MCF 10A (cell line): Measurements from ENCODE around the gene BTBD16. TPM values are rescaled to one million over a fixed set of nuclear protein-coding genes. Genes with fewer than 3 reads are reported as not detected.
A peak's percentile ranks its signal among the peaks of the same experiment; 100 is the strongest.

ENCODE experiments used
- BruUV-seq: library from RNA; stranded (reverse); fragments of 400-500 nt; replicated peaks from 2 replicates; lab custom pipeline; 2021; lab: Mats Ljungman, UMichigan
- CTCF ChIA-PET: fragments of 300-600 bp; sonication (Branson Sonifier 250); formaldehyde crosslinking; extraction: SDS; loops from one replicate; lab custom pipeline; 2021; ENCODE audit warnings: antibody characterized with exemption, inconsistent platforms; lab: Yijun Ruan, JAX
- POLR2A ChIA-PET: fragments of 300-600, 350-650 bp; sonication (Branson Sonifier 250); formaldehyde crosslinking; extraction: SDS; loops from one replicate; lab custom pipeline; 2020; ENCODE audit warnings: antibody characterized with exemption, inconsistent platforms; lab: Yijun Ruan, JAX
- DNase-seq: peaks from one replicate; pipeline ENCODE4 v3.0.0-alpha.2; 2018; ENCODE audit not compliant: unreplicated experiment
- H3K27ac Mint-ChIP-seq: one replicate; pipeline ENCODE4 v1.8.0; 2022; ENCODE audit warnings: mild to moderate bottlenecking, low read depth, mixed read lengths; ENCODE audit not compliant: unreplicated experiment
- H3K27me3 Mint-ChIP-seq: one replicate; pipeline ENCODE4 v1.8.0; 2022; ENCODE audit warnings: mixed read lengths; ENCODE audit not compliant: insufficient read depth, unreplicated experiment
- H3K36me3 Mint-ChIP-seq: one replicate; pipeline ENCODE4 v1.8.0; 2022; ENCODE audit warnings: mild to moderate bottlenecking, moderate library complexity, mixed read lengths; ENCODE audit not compliant: insufficient read depth, unreplicated experiment
- H3K4me1 Mint-ChIP-seq: one replicate; pipeline ENCODE4 v1.8.0; 2022; ENCODE audit warnings: mixed read lengths; ENCODE audit not compliant: insufficient read depth, unreplicated experiment
- H3K4me3 Mint-ChIP-seq: one replicate; pipeline ENCODE4 v1.8.0; 2022; ENCODE audit warnings: mild to moderate bottlenecking, moderate library complexity, mixed read lengths; ENCODE audit not compliant: unreplicated experiment
- H3K9me3 Mint-ChIP-seq: one replicate; pipeline ENCODE4 v1.8.0; 2022; ENCODE audit warnings: mixed read lengths; ENCODE audit not compliant: unreplicated experiment
- CTCF ChIP-seq: fragments of 200-600 bp; IDR thresholded peaks from one replicate; pipeline ENCODE4 v1.8.0; 2022; ENCODE audit warnings: antibody characterized with exemption, mild to moderate bottlenecking; ENCODE audit not compliant: unreplicated experiment
- intact Hi-C: fragments of 100-400 bp; cut with micrococcal nuclease; formaldehyde crosslinking; loops from 2 replicates; pipeline ENCODE4 v1.14.1; 2022
- total RNA-seq: library from RNA; stranded (reverse); gene quantifications from 2 replicates; pipeline ENCODE4 v1.2.3, GENCODE V29; 2022

BTBD16 gene
- total RNA-seq, 1 experiment from 2014 or later, result 0.16 TPM

GRCh38 chr10:122281751-122282150, 10.7 kb downstream of the BTBD16 start:
- intact Hi-C loops, result no loop called here
- no peak for TF ChIP-seq CTCF
- Mint-ChIP-seq H3K36me3 (peaks cover 35% of the 10 kb centered on the region), H3K27me3 (no peaks in the 10 kb centered on the region), H3K4me3 (no peak overlapping the region), H3K9me3 (no peaks in the 10 kb centered on the region), H3K4me1 (peaks cover 18% of the 10 kb centered on the region), H3K27ac (no peak overlapping the region)
- BruUV-seq, result no TSS peak
- no peak for DNase-seq
- ChIA-PET POLR2A (no interaction called here), CTCF (interaction anchor here (0.6 kb wide), 1 partner anchor 12 kb away, joined by 3 read pairs; no protein-coding TSS in a partner anchor)

DNA sequence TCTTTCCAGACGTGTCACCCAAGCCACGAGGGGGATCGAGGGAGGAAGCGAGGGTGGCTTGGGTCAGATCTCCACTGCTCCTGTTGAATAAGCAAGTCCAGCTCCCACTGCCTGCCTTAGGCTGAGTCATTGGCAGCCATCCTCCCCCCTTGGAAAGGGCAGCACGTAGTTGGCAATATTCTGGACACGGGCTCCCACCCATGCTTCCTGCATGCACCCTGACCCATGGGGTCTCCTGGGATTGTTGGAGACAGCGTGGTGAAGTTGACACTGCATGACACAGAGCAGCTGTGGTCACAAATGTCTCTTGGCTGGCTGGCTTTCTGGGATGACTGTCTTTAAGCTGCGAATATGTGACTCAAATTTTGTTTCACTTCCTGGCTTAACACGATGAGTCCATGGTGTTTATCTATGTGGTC, 11.2 kb downstream of the BTBD16 start:
- H3K9me3 Mint-ChIP-seq, result no peaks in the 10 kb centered on the region
- H3K27me3 Mint-ChIP-seq, result no peaks in the 10 kb centered on the region
- H3K4me1 Mint-ChIP-seq, result peaks cover 24% of the 10 kb centered on the region
- intact Hi-C loops, result no loop called here
- POLR2A ChIA-PET, result no interaction called here
- CTCF ChIA-PET, result interaction anchor here (0.6 to 1.0 kb wide), 2 partner anchors 17 to 32 kb away, joined by 4 read pairs; no protein-coding TSS in a partner anchor
- BruUV-seq, result no TSS peak
- peaks cover 36% of the 10 kb centered on the region for H3K36me3 Mint-ChIP-seq
- no peak for TF ChIP-seq CTCF
- DNase-seq, result peak; percentile 23
- H3K4me3 Mint-ChIP-seq, result no peak overlapping the region
- no peak overlapping the region for H3K27ac Mint-ChIP-seq

DNA sequence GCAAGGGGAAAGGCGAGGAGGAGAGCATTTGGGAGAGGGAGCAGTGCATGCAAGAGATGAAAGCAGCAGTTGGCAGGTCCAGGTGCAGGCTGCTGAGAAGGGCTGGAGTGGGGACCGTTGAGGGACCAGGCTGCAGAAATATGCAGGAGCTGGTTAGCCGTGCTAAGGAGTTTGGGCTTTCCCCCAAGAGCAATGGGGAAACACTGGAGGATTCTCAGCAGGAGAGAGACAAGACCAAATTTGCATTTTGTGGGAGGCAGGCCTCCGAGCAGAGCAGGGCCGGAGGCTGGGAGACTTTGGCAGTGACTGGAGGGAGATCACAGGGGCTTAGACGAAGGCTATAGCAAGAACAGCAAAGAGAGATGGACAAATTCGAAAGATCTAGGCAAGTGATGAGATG, 11.8 kb downstream of the BTBD16 start:
- no TSS peak for BruUV-seq
- H3K9me3 Mint-ChIP-seq, result no peaks in the 10 kb centered on the region

More for the DNA sequence above, 11.8 kb downstream of the BTBD16 start:
- intact Hi-C loops, result no loop called here
- H3K36me3 Mint-ChIP-seq, result peaks cover 30% of the 10 kb centered on the region
- H3K27ac Mint-ChIP-seq, result no peak overlapping the region
- POLR2A ChIA-PET, result interaction anchor here (0.7 kb wide), 1 partner anchor 209 kb away, joined by 4 read pairs; no protein-coding TSS in a partner anchor
- H3K27me3 Mint-ChIP-seq, result no peaks in the 10 kb centered on the region
- no peak for TF ChIP-seq CTCF
- no peak for DNase-seq
- no peak overlapping the region for H3K4me3 Mint-ChIP-seq
- CTCF ChIA-PET, result interaction anchor here (0.6 to 1.0 kb wide), 2 partner anchors 16 to 31 kb away, joined by 4 read pairs; no protein-coding TSS in a partner anchor
- H3K4me1 Mint-ChIP-seq, result peaks cover 30% of the 10 kb centered on the region
